Heart right ventricle (tissue), 16 donors: ENCODE measurements around the gene DCAF16. TPM values are rescaled to one million over a fixed set of nuclear protein-coding genes. Genes with fewer than 3 reads are reported as not detected.
"Not testable (repeated sequence)": the region's sequence is repeated elsewhere in the genome, so short reads cannot be mapped to it uniquely, and the experiment has no call there.

Experiments used
- ATAC-seq, 8 donors: fragments of 200-7000 bp; cut with Tn5 transposase; one replicate each; pipeline ENCODE4 v1.9.1; 2020; ENCODE audit warnings: mild to moderate bottlenecking in 8 of 8, moderate library complexity in 8 of 8, moderate number of reproducible peaks in 1 of 8
- DNase-seq, 2 donors: peaks; one replicate each; pipeline ENCODE4 v3.0.0-alpha.2; 2020
- H3K27ac ChIP-seq, 10 donors: fragments of 200-600 bp; sonication (generic) in 2 of 10; one replicate each; pipeline versions ENCODE4 v1.5.0 to v1.8.0; 2020 to 2022; ENCODE audit warnings: mild to moderate bottlenecking in 3 of 10
- H3K27me3 ChIP-seq, 7 donors: fragments of 200-600 bp; one replicate each; pipeline ENCODE4 v1.8.0; 2021 to 2022; ENCODE audit warnings: mild to moderate bottlenecking in 2 of 7
- H3K36me3 ChIP-seq, 9 donors: fragments of 200-600 bp; sonication (generic) in 1 of 9; one replicate each; pipeline versions ENCODE4 v1.5.0 to v1.8.0; 2020 to 2022; ENCODE audit warnings: mild to moderate bottlenecking in 2 of 9
- H3K4me1 ChIP-seq, 9 donors: fragments of 200-600 bp; sonication (generic) in 1 of 9; one replicate each; pipeline versions ENCODE4 v1.5.0 to v1.8.0; 2020 to 2022; ENCODE audit warnings: mild to moderate bottlenecking in 4 of 9
- H3K4me3 ChIP-seq, 10 donors: fragments of 200-600 bp; sonication (generic) in 2 of 10; one replicate each; pipeline versions ENCODE4 v1.5.0 to v1.8.0; 2020 to 2022; ENCODE audit warnings: mild to moderate bottlenecking in 7 of 10, moderate library complexity in 2 of 10
- H3K9me3 ChIP-seq, 11 donors: fragments of 200-600 bp in 10 of 11; sonication (generic) in 2 of 11; one replicate each; pipeline versions ENCODE4 v1.5.0 to v1.8.0; 2013 to 2022; ENCODE audit warnings: mild to moderate bottlenecking in 2 of 11, control low read depth in 1 of 11, moderate library complexity in 1 of 11
- CTCF ChIP-seq, 9 donors: fragments of 200-600 bp; sonication (generic) in 2 of 9; IDR thresholded peaks; one replicate each; pipeline versions ENCODE4 v1.5.0 to v1.8.0; 2021 to 2022; ENCODE audit warnings: antibody characterized with exemption in 9 of 9, mild to moderate bottlenecking in 5 of 9, moderate library complexity in 1 of 9
- WGBS, 2 donors: extraction: QIAGEN DNeasy Blood & Tissue Kit; methylation state at CpG; one replicate each; pipeline ENCODE4 v1.1.7; 2013; ENCODE audit warnings: inconsistent platforms in 1 of 2; 5-methylcytosine and 5-hydroxymethylcytosine counted together
- intact Hi-C, 10 donors: fragments of 100-400 bp; cut with DNase I; formaldehyde crosslinking; loops; one replicate each; pipeline versions ENCODE4 v1.11.1 to v1.14.2; 2022
- long read RNA-seq, 3 donors: library from polyadenylated mRNA; unstranded; transcript quantifications; one replicate each; pipeline ENCODE4 v2.0.0, GENCODE V29; 2020 to 2021
- polyA plus RNA-seq, 2 donors: library from polyadenylated mRNA; stranded (reverse); fragments of 200-250 nt; gene quantifications; one replicate each; pipeline ENCODE4 v1.2.3, GENCODE V29; 2013
- total RNA-seq, 10 donors: library from RNA; stranded (reverse); fragmentation: NEBNext Ultra II Directional in 3 of 10; extraction: Animal tissue kit (Norgen Biotek cat#: 25700) in 3 of 10; gene quantifications; one replicate each; pipeline versions ENCODE4 v1.2.1 to v1.2.4, GENCODE V29; 2021 to 2023
- donor health status: Arrhythmogenic right ventricular cardiomyopathy.
- donor health status: ischemic (EF 13 %, LVEDD 7.1; RV severe dilation, severe dysfunction).
- donor health status: healthy with polysubstance abuse.
- donor health status: DM: no; HTN: yes; CAD: no.
- donor health status: DM: no; HTN: no; CAD: no.
- donor health status: ischemic (EF 25% LVEDD 6.9; RV normal size, moderate dysfunction).
- donor health status: ischemic (EF 25% LVEDD 5.7; RV mildly dilated, moderate dysfunction).
- donor health status: healthy.
- donor health status: DM: yes; HTN: yes; CAD: no.
- donor health status: Ischemic cardiomyopathy.
- donor health status: ischemic (EF 35%, LVEDD 5.7; RV mildly dilated, moderate dysfunction).
- donor health status: nonischemic (EF 11% LVEDD 7.7; RV severe dilation, severe dysfunction).
- donor health status: DM: yes; HTN: yes; CAD: no.
- donor health status: PGD.
- donor health status: ischemic (EF 29% LVEDD 5.4; RV normal size, mild dysfunction).
- donor health status: nonischemic (EF 23%, LVEDD 6.1; RV moderate dilation, normal function).

The DCAF16 gene
- total RNA-seq, result 10 to 100 TPM; 15.7 to 22.0 (median 19.7) TPM
- polyA plus RNA-seq, result 1 to 10 TPM; 5.6 to 8.6 TPM
- long read RNA-seq, donor 1, full-length matches to known transcripts, result 2 of 4 reads
- long read RNA-seq, donor 1, partial matches to known transcripts, result 0 of 4 reads
- long read RNA-seq, donor 1, other reads (novel, unspliced or antisense), result 2 of 4 reads
- long read RNA-seq, donor 2, partial matches to known transcripts, result 0 of 4 reads
- long read RNA-seq, donor 2, other reads (novel, unspliced or antisense), result 4 of 4 reads
- long read RNA-seq, donor 3, partial matches to known transcripts, result 0 of 9 reads
- long read RNA-seq, donor 3, other reads (novel, unspliced or antisense), result 5 of 9 reads

- H3K4me1 ChIP-seq, result peaks cover 0 to 63% (median 41%) of the 10 kb centered on the region in 9 donors
- ATAC-seq (peak; percentile 100), DNase-seq (peak; percentile 99 to 100)
- no peaks in the 10 kb centered on the region for H3K36me3 ChIP-seq
- H3K9me3 ChIP-seq, result no peaks in the 10 kb centered on the region
- 0% methylated on average over 69 of the region's 69 CpGs for WGBS, 2 donors
- intact Hi-C loops, result loop anchor here in 7 of 10 donors (1.0 to 10.0 kb wide), 10 partner anchors 196 to 784 kb away; partner anchors contain the start of genes LCORL (in 3 of the 7), LAP3 (in 1 of the 7) and MED28 (in 1 of the 7)
- no peaks in the 10 kb centered on the region for H3K27me3 ChIP-seq
- no peak for TF ChIP-seq CTCF (IDR thresholded peaks at IDR 0.05)
- H3K27ac ChIP-seq, result peak within 1 kb of the TSS; percentile 88 to 98 (median 95)
- peak within 1 kb of the TSS; percentile 63 to 91 (median 84) for H3K4me3 ChIP-seq
Measured at GRCh38 chr4:17810260-17811077, at the start of gene DCAF16, which contains the start of gene NCAPG. Gene DCAF16 (minus strand): TSS chr4:17810757. CDS start chr4:17804141, 6,616 bp downstream. Gene NCAPG (plus strand): TSS chr4:17810979. CDS start chr4:17811078, 99 bp downstream.

DNA sequence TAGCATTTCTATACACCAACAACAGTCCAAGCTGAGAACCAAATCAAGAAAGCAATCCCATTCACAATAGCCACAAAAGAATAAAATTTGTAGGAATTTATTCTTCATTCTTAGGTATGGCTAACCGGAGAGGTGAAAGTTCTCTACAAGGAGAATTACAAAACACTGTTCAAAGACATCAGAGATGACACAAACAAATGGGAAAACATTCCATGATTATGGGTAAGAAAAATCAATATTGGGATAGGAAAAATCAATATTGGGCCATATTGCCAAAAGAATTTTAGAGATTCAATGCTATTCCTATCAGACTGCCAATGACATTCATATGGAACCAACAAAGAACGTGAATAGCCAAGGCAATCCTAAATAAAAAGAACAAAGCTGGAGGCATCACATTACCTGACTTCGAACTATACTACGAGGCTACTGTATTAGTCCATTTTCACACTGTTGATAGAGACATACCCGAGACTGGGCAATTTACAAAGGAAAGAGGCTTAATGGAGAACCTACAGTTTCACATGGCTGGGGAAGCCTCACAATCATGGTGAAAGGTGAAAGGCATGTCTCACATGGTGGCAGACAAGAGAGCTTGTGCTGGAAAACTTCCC lies 49.3 kb upstream of the DCAF16 start:
- Histone ChIP-seq H3K9me3 (peaks cover 0 to 33% (median 4%) of the 10 kb centered on the region in 11 donors), H3K27me3 (no peaks in the 10 kb centered on the region), H3K4me1 (no peaks in the 10 kb centered on the region), H3K4me3 (no peak overlapping the region), H3K36me3 (peaks cover 0 to 7% (median 0%) of the 10 kb centered on the region in 9 donors), H3K27ac (no peak overlapping the region)
- intact Hi-C loops, result no loop called here
- DNase-seq (no peak), ATAC-seq (no peak)
- TF ChIP-seq CTCF (IDR thresholded peaks at IDR 0.05), result no peak
- 97 to 98% methylated on average over 5 of the region's 5 CpGs for WGBS, 2 donors

- ATAC-seq (no peak), DNase-seq (no peak)
- H3K27me3 ChIP-seq, result no peaks in the 10 kb centered on the region
- no peak overlapping the region for H3K27ac ChIP-seq
- no peaks in the 10 kb centered on the region for H3K4me1 ChIP-seq
- no peaks in the 10 kb centered on the region for H3K36me3 ChIP-seq
- peaks cover 0 to 11% (median 0%) of the 10 kb centered on the region in 11 donors for H3K9me3 ChIP-seq
- TF ChIP-seq CTCF (IDR thresholded peaks at IDR 0.05), result no peak
- intact Hi-C loops, result no loop called here
- 77 to 95% methylated on average over 3 of the region's 3 CpGs for WGBS, 2 donors
- H3K4me3 ChIP-seq, result no peak overlapping the region
Measured at GRCh38 chr4:17854036-17854435, 43.5 kb upstream of the DCAF16 start.

DNA sequence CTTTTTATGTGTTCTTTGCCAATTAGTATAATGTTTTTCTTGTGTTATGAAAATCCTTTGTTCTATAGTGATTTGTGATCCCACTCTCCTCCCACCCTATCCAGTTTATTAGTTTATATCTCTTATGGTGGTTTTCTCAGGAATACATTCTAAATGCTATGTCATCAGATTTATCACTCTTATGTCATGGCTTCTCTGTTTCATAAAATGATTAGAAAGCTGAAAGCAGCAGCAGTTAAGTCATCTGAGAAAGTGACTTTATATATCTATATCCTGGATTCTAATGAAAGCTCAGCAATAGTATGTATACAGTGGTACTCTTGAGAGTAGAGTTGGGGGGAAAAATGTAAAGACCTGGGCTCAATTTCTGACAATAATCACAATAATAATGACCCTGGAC lies 41.4 kb upstream of the DCAF16 start:
- ATAC-seq (no peak), DNase-seq (no peak)
- Histone ChIP-seq H3K36me3 (peaks cover 0 to 5% (median 0%) of the 10 kb centered on the region in 9 donors), H3K27ac (no peak overlapping the region), H3K4me1 (no peaks in the 10 kb centered on the region), H3K27me3 (no peaks in the 10 kb centered on the region), H3K4me3 (no peak overlapping the region), H3K9me3 (peaks cover 0 to 7% (median 0%) of the 10 kb centered on the region in 11 donors)
- intact Hi-C loops, result no loop called here
- TF ChIP-seq CTCF (IDR thresholded peaks at IDR 0.05), result no peak

- DNase-seq, H3K27ac ChIP-seq, H3K4me1 ChIP-seq, H3K9me3 ChIP-seq, ATAC-seq, H3K27me3 ChIP-seq, H3K4me3 ChIP-seq, intact Hi-C loops: not testable (repeated sequence)
- 96 to 100% methylated on average over 1 of the region's 1 CpG for WGBS, 2 donors
- H3K36me3 ChIP-seq, result peaks cover 0 to 18% (median 0%) of the 10 kb centered on the region in 9 donors
Measured at GRCh38 chr4:17850295-17850694, 39.7 kb upstream of the DCAF16 start.
